Choroid plexus epithelial cell (primary cell): ENCODE measurements around the gene MALRD1.

Experiments used
- DNase-seq: peaks from one replicate; pipeline ENCODE4 v3.0.0-alpha.2; 2010; ENCODE audit warnings: low read depth
- H3K4me3 ChIP-seq: 2 replicates; pipeline ENCODE4 v1.5.1; 2011; ENCODE audit warnings: low read depth, mild to moderate bottlenecking, control low read depth, low read length, moderate library complexity
- CTCF ChIP-seq: conservative IDR thresholded peaks from 2 replicates; pipeline ENCODE4 v1.5.1; 2011; ENCODE audit warnings: low read depth, mild to moderate bottlenecking, control low read depth, inconsistent platforms, low read length, moderate library complexity

The MALRD1 gene

GRCh38 chr10:19024611-19025010 is 24.0 kb upstream of the MALRD1 start:
- no peak for TF ChIP-seq CTCF
- DNase-seq: no peak
- no peak overlapping the region for H3K4me3 ChIP-seq

- TF ChIP-seq CTCF: no peak
- no peak for DNase-seq
These were observed 16.8 kb upstream of the MALRD1 start for GRCh38 chr10:19031763-19032162.

GRCh38 chr10:19033741-19034140 is 14.9 kb upstream of the MALRD1 start:
- DNase-seq: no peak
- H3K4me3 ChIP-seq: no peak overlapping the region
- no peak for TF ChIP-seq CTCF

More at GRCh38 chr10:19031763-19032162, 16.8 kb upstream of the MALRD1 start:
- H3K4me3 ChIP-seq: no peak overlapping the region

DNA sequence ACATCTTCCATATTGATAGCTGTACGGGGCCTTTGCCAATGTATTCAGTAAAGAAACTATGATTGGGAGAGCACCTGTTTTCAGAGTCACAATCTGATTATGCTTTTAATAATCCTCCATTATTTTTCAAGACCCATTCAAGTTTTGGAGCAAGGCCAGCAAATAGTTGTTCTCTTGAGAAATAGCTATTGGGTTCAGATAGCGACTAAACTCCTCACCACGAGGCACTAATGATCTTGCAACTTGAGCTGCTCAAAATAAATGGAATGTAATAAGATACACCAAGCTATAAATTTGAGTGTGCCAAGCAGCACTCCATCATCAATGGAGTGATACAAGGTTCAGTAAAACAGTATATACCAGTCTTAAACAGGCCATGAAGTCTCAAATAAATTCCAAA is 7.4 kb upstream of the MALRD1 start:
- no peak overlapping the region for H3K4me3 ChIP-seq
- peak; percentile 62 for DNase-seq
- no peak for TF ChIP-seq CTCF

- TF ChIP-seq CTCF: no peak
- DNase-seq: peak; percentile 5
- no peak overlapping the region for H3K4me3 ChIP-seq
These were observed 5.2 kb upstream of the MALRD1 start for GRCh38 chr10:19043431-19043830.

- no peak for TF ChIP-seq CTCF
- DNase-seq: no peak
- no peak overlapping the region for H3K4me3 ChIP-seq
These were observed 1.9 kb upstream of the MALRD1 start for GRCh38 chr10:19046679-19047078.

DNA sequence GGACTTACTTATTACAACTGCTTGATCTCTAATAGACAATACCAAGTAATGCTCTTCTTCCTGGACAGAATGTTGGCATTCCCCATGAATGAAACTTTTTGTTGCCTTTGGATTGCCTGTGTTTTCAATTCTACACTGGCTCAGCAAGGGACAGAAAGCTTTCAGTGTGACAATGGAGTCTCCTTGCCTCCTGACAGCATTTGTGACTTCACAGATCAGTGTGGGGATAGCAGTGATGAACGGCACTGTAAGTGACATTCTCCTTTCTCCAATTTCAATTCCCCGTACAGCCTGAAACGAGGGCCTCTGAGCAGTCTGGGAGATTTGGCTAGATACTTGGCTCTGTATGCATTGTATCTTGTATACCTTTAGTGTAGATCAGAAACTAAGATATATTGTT is 290 bp downstream of the MALRD1 start:
- H3K4me3 ChIP-seq: no peak overlapping the region
- DNase-seq: no peak
- no peak for TF ChIP-seq CTCF
